Skin epidermis (tissue), 12 donors: Measurements from ENCODE around the gene MIAT.
"Not testable (repeated sequence)": the region's sequence is repeated elsewhere in the genome, so short reads cannot be mapped to it uniquely, and the experiment has no call there.

Source experiments
- H3K27ac ChIP-seq, 21 experiments: fragments of 200-600 bp; sonication (generic) in 11 of 21; one replicate each; pipeline ENCODE4 v1.5.0; 2020; ENCODE audit warnings: mild to moderate bottlenecking in 3 of 21, inconsistent platforms in 2 of 21, moderate library complexity in 2 of 21
- H3K4me3 ChIP-seq, 7 experiments: fragments of 200-600 bp; sonication (generic) in 2 of 7; one replicate each; pipeline ENCODE4 v1.5.0; 2020; ENCODE audit warnings: inconsistent platforms in 2 of 7, mild to moderate bottlenecking in 2 of 7, moderate library complexity in 1 of 7

MIAT gene

DNA sequence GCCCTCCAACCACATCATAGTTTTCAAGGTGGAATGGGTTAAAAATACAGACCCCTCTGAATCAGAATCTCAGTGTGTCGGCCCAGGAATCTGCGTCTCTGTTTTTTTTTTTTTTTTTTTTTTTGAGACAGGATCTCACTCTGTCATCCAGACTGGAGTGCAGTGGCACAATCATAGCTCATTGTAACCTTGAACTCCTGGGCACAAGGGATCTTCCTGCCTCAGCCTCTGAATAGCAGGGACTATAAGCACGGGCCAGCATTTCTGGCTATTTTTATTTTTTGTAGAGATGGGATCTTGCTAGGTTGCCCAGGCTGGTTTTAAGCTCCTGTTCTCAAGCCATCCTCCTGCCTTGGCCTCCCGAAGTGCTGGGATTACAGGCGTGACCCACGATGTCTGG is 28.2 kb downstream of the MIAT start:
- Histone ChIP-seq H3K4me3 (no peak overlapping the region), H3K27ac (no peak overlapping the region)

DNA sequence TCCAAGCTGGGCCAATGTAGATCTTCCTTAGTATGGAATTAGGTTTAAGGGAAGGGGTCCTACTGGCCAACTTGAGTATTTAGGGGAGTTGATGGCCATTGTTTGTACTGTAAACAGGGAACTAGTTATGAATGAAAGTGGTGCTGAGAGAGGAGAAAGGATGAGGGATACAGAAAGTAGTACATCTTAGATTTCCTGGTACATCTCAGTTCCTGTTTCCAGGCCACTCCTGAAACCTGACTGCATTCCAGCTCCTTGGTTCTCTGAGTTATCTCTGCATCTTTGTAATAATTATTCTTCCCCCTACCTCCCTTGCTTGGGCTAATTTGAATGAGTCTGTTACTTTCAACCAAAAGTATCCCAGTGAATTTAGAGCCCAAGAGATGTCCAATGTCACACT is 30.1 kb downstream of the MIAT start:
- no peak overlapping the region for H3K27ac ChIP-seq

DNA sequence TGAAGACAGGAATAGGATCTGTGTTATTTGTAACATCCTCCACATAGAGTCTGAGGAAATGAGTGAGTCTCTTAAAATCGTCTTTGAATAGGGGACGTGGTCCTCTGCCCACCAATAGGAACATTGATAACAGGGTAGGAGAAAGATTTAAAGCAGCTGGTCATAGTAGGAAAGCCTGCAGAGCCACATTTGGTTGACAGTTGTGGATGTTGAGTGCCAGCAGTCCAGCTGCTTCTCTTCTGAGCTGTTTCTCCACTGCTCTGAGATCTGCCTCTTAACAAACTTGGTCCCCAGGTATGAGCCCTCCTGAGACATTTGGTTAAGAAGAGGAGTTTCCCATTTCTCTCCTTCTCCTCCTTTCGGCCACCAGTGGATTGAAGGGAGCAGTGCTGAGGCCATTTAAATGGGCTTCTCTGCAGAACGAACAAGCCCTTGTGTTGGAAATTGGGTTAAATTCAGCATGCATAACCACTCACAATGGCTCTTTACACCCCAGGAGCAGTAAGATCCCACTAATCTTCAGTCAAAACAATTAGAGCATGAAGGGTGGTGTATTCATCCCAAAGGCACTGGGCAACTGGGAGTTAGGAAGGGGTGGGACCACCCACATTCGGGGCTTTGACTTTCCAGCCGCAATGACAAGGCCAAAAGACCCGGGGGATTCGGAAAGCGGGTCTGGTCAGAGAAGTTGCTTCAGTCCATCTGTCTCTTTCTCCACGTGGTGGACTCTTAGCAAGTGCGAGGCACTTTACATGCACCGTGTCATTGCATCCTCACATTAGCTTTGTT is 32.3 kb downstream of the MIAT start:
- H3K27ac ChIP-seq: no peak overlapping the region

More for the DNA sequence above, 30.1 kb downstream of the MIAT start:
- no peak overlapping the region for H3K4me3 ChIP-seq

DNA sequence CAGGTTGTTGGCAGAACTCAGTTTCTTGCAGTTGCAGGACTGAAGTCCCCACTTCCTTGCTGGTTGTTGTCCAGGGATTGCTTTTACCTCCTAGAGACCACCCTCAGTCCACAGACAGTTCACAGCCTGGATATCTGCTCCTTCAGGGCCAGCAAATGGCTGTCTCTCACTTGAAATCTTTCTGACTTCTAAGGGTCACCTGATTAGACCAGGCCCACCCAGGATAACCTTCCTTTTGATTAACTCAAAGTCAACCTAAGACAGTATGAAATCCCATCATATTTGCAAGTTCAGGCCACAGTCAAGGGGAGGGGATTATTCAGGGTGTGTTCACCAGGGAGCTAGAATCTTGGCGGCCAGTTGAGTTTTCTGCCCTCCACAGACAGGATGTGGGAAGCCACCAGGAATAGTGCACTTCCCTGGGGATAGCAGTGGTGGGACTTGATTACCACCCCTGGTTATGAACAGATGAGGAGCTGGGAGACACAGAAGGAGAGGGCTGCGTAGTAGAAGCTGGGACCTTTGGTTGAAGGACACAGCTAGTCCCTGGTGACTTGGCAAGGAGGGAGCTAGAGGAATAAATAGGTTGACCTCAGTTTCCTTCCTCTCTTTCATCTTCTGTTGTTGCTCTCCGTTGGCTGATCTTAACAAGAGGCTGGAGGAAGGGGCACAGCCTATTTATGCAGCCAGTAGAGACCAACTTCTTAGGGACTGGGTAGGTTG is 33.4 kb downstream of the MIAT start:
- Histone ChIP-seq H3K4me3 (no peak overlapping the region), H3K27ac (no peak overlapping the region)

More for the DNA sequence above, 32.3 kb downstream of the MIAT start:
- no peak overlapping the region for H3K4me3 ChIP-seq

- H3K27ac ChIP-seq: no peak overlapping the region
Observed at GRCh38 chr22:26691377-26691716, 34.0 kb downstream of the MIAT start.

DNA sequence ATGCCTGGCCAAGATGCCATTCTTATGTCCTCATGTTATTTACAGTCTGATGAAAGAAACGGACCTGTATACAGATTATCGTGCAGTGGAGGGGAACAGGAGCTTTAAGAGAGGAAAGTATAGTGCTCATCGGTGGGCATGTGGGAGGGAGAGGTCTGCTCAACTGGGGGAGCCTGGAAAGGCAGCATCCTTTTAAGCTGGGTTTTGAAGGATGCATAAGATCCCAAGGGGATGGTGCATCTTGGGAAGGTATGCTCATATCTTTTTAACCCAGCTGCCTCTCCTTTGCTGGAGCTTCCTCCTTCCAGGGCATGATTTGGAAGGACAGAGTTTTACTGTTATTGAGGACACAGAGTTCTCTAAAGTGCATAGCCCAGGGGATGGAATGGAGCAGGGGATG is 34.8 kb downstream of the MIAT start:
- no peak overlapping the region for H3K27ac ChIP-seq
- no peak overlapping the region for H3K4me3 ChIP-seq

More at GRCh38 chr22:26691377-26691716, 34.0 kb downstream of the MIAT start:
- no peak overlapping the region for H3K4me3 ChIP-seq

GRCh38 chr22:26697151-26697550 is 39.8 kb downstream of the MIAT start:
- Histone ChIP-seq H3K4me3 (no peak overlapping the region), H3K27ac (no peak overlapping the region)

- no peak overlapping the region for H3K27ac ChIP-seq
- no peak overlapping the region for H3K4me3 ChIP-seq
Observed at GRCh38 chr22:26700462-26700861, 43.1 kb downstream of the MIAT start.

DNA sequence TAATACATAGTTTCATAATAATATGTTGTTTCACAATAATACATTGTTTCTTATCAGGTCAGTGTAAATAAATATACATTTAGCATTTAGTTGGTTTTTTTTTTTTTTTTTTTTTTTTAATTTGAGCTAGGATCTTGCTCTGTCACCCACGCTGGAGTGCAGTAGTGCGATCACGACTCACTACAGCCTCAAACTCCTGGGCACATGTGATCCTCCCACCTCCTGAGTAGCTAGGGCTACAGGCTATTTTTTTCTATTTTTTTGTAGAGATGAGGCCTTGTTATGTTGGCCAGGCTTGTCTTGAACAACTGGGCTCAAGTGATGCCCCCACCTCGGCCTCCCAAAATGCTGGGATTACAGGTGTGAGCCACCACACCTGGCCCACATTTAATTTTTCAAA is 43.5 kb downstream of the MIAT start:
- Histone ChIP-seq H3K27ac (no peak overlapping the region), H3K4me3 (no peak overlapping the region)

- Histone ChIP-seq H3K4me3 (no peak overlapping the region), H3K27ac (no peak overlapping the region)
Observed at GRCh38 chr22:26701323-26701722, 43.9 kb downstream of the MIAT start.

- no peak overlapping the region for H3K4me3 ChIP-seq
- H3K27ac ChIP-seq: no peak overlapping the region
Observed at GRCh38 chr22:26702906-26703830, 45.8 kb downstream of the MIAT start.

DNA sequence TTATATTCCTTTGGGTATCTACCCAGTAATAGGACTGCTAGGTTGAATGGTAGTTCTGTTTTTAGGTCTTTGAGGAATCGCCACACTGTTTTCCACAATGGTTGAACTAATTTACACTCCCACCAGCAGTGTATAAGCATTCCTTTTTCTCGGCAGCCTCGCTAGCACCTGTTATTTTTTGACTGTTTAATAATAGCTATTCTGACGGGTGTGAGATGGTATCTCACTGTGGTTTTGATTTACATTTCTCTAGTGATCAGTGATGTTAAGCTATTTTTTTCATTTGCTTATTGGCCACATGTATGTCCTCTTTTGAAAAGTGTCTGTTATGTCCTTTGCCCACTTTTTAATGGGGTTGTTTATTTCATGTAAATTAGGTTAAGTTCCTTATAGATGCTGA is 48.0 kb downstream of the MIAT start:
- not testable (repeated sequence) for H3K4me3 ChIP-seq, H3K27ac ChIP-seq

- Histone ChIP-seq H3K4me3 (no peak overlapping the region), H3K27ac (no peak overlapping the region)
Observed at GRCh38 chr22:26707090-26707489, 49.7 kb downstream of the MIAT start.

DNA sequence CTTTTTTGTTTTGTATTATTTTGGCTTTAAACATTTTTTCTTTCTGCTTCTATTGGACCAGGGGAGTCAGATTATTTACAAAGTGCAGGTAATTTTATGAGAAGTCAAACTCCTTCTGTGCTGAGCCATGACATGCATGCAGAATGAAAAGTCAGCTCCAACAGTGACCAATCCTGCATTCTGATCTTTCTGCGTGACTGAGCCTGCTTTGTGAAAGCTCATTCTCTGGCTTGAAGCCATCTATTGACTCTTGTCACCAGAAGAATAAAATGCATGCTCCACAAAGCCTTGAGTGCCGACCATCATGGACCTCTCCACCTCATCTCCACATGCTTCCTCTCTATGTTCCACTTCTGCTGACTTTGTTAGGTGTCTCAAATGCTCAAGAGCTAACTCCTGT is 50.2 kb downstream of the MIAT start:
- Histone ChIP-seq H3K4me3 (no peak overlapping the region), H3K27ac (no peak overlapping the region)

- no peak overlapping the region for H3K4me3 ChIP-seq
- no peak overlapping the region for H3K27ac ChIP-seq
Observed at GRCh38 chr22:26708256-26709009, 51.0 kb downstream of the MIAT start.

DNA sequence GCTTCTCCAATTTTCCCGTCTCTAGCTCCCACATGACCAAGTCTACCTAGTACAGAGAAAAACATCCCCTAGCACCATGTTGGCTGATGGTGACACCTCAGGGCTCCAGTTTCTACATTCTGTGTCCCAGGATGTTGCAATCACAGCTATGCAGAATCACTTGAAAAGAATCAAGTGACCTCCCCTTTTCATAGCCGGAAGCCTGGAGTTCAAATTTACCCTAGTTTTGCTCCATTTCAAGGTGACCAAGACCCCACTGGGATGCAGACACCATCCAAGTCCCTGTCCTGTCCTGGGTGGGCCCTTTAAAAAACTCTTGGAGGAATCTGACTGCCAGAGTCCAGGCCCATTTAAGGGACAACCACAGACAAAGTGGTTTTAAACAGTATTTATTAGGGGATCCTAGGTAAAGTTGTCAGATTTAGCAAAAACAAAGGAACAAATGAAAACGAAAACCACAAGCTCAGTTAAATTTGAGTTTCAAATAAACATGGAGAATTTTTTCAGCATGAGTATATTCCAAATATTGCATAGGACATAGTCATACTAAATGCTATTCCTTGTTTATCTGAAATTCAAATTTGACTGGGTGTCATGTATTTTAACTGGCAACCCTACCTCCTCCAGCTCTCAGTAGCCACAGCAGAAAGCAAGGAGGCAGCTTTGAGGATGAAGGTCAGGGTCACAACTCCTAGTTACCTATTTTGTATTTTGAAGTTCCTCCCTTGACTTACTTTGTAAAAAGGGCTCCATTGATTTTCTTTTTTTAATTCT is 52.4 kb downstream of the MIAT start:
- Histone ChIP-seq H3K27ac (no peak overlapping the region), H3K4me3 (no peak overlapping the region)

GRCh38 chr22:26711205-26711963 is 54.0 kb downstream of the MIAT start:
- no peak overlapping the region for H3K4me3 ChIP-seq
- H3K27ac ChIP-seq: no peak overlapping the region

DNA sequence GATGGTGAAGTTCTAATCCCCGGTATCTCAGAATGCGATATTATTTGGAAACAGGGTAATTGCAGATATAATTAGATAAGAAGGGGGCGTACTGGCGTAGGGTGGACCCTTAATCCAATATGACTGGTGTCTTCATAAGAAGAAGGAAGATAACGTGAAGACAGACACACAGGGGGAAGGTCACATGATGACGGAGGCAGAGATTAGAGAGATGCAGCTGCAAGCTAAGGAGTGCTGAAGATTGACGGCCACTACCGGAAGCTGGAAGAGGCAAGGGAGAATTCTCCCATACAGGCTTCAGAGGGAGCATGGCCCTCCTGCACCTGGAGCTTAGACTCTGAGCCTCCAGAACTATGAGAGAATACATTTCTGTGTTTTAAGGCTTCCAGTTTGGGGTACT is 54.8 kb downstream of the MIAT start:
- Histone ChIP-seq H3K27ac (no peak overlapping the region), H3K4me3 (no peak overlapping the region)
